ENCODE results near the gene WDR31.
"Not testable (repeated sequence)": the region's sequence is repeated elsewhere in the genome, so short reads cannot be mapped to it uniquely, and the experiment has no call there.

WDR31 gene

GRCh38 chr9:113340011-113340699, at the start of gene WDR31:
TSS of gene WDR31 (minus strand) at chr9:113340275. CDS start at chr9:113332022, 8,253 bp downstream.
- peak; percentile 79 for DNase-seq (ENCODE audit: low read depth)

- no peak for DNase-seq (ENCODE audit: low read depth)
Observed at GRCh38 chr9:113389451-113389850, 49.4 kb upstream of the WDR31 start.

GRCh38 chr9:113388833-113389232, 48.8 kb upstream of the WDR31 start:
- no peak for DNase-seq (ENCODE audit: low read depth)

- no peak for DNase-seq (ENCODE audit: low read depth)
Observed at GRCh38 chr9:113387560-113388230, 47.6 kb upstream of the WDR31 start.

GRCh38 chr9:113386571-113387393, 46.7 kb upstream of the WDR31 start:
- no peak for DNase-seq (ENCODE audit: low read depth)

- no peak for DNase-seq (ENCODE audit: low read depth)
Observed at GRCh38 chr9:113381909-113382411, 41.9 kb upstream of the WDR31 start.

- DNase-seq (ENCODE audit: low read depth): not testable (repeated sequence)
Observed at GRCh38 chr9:113381441-113381840, 41.4 kb upstream of the WDR31 start.

GRCh38 chr9:113380869-113381378, 40.8 kb upstream of the WDR31 start:
- no peak for DNase-seq (ENCODE audit: low read depth)

GRCh38 chr9:113379829-113380210, 39.7 kb upstream of the WDR31 start:
- not testable (repeated sequence) for DNase-seq (ENCODE audit: low read depth)

- DNase-seq (ENCODE audit: low read depth): not testable (repeated sequence)
Observed at GRCh38 chr9:113379094-113379828, 39.2 kb upstream of the WDR31 start.

- DNase-seq (ENCODE audit: low read depth): peak; percentile 57
Observed at GRCh38 chr9:113376634-113377567, 36.8 kb upstream of the WDR31 start, which contains the start of gene HDHD3. TSS of gene HDHD3 (minus strand) at chr9:113376986. CDS start at chr9:113374354, 2,632 bp downstream.

- no peak for DNase-seq (ENCODE audit: low read depth)
Observed at GRCh38 chr9:113375057-113376023, 35.3 kb upstream of the WDR31 start.

- no peak for DNase-seq (ENCODE audit: low read depth)
Observed at GRCh38 chr9:113373676-113374392, 33.8 kb upstream of the WDR31 start.

GRCh38 chr9:113373256-113373655, 33.2 kb upstream of the WDR31 start:
- DNase-seq (ENCODE audit: low read depth): no peak

GRCh38 chr9:113372059-113372458, 32.0 kb upstream of the WDR31 start:
- DNase-seq (ENCODE audit: low read depth): no peak

GRCh38 chr9:113370806-113371325, 30.8 kb upstream of the WDR31 start:
- DNase-seq (ENCODE audit: low read depth): no peak

GRCh38 chr9:113369855-113370140, 29.7 kb upstream of the WDR31 start:
- no peak for DNase-seq (ENCODE audit: low read depth)

Measured in stromal cell of bone marrow (primary cell).